PFSK-1 (cell line): ENCODE measurements around the gene GRB2.

ENCODE experiments used
- FOXP2 ChIP-seq: optimal IDR thresholded peaks from 2 replicates; pipeline ENCODE3; 2011; ENCODE audit warnings: borderline replicate concordance, control low read depth, inconsistent platforms; ENCODE audit not compliant: insufficient read depth; ENCODE audit errors: extremely low read length, extremely low read depth
- POLR2AphosphoS5 ChIP-seq: IDR thresholded peaks from 2 replicates; pipeline ENCODE4 v1.6.1; 2012; ENCODE audit warnings: low read depth, mild to moderate bottlenecking, control low read depth, low read length, moderate library complexity
- SIN3A ChIP-seq: IDR thresholded peaks from 2 replicates; pipeline ENCODE4 v1.6.1; 2012; ENCODE audit warnings: mild to moderate bottlenecking, low read length, moderate library complexity, borderline replicate concordance; ENCODE audit not compliant: insufficient read depth
- TAF1 ChIP-seq: IDR thresholded peaks from 2 replicates; pipeline ENCODE4 v1.6.1; 2012; ENCODE audit warnings: low read length, control low read depth, borderline replicate concordance; ENCODE audit not compliant: insufficient read depth
- TF ChIP-seq, protein P1 (sequence below), 2 experiments: IDR thresholded peaks; 2 replicates each; pipeline versions ENCODE4 v1.6.1 to v1.8.0; 2011 to 2012; ENCODE audit warnings: low read depth in 2 of 2, low read length in 2 of 2, control low read depth in 1 of 2, inconsistent platforms in 1 of 2, mild to moderate bottlenecking in 1 of 2, moderate library complexity in 1 of 2; ENCODE audit not compliant: insufficient read depth in 1 of 2

Gene GRB2

DNA sequence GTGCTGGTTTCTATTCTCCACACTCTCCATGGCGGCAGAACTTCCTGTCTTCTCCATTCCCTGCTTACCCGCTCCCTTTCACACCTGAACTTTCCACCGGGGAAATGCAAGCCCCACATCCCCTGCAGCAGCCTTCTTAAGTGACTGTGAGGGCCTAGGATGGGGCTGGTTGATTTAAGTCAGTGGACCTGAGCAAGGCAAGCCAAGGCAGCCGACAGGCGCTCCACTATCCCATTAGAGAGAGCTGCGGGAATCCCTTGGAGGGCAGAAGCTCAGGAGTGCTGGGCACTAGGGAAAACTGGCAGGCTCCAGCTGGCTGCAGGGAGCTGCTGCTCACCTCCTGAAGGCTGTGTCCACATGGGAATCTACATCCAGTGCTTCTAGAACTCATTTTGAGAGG, 80.1 kb downstream of the GRB2 start:
- TF ChIP-seq FOXP2 = no peak
- TF ChIP-seq POLR2AphosphoS5 = no peak
- TF ChIP-seq, protein P1, sequence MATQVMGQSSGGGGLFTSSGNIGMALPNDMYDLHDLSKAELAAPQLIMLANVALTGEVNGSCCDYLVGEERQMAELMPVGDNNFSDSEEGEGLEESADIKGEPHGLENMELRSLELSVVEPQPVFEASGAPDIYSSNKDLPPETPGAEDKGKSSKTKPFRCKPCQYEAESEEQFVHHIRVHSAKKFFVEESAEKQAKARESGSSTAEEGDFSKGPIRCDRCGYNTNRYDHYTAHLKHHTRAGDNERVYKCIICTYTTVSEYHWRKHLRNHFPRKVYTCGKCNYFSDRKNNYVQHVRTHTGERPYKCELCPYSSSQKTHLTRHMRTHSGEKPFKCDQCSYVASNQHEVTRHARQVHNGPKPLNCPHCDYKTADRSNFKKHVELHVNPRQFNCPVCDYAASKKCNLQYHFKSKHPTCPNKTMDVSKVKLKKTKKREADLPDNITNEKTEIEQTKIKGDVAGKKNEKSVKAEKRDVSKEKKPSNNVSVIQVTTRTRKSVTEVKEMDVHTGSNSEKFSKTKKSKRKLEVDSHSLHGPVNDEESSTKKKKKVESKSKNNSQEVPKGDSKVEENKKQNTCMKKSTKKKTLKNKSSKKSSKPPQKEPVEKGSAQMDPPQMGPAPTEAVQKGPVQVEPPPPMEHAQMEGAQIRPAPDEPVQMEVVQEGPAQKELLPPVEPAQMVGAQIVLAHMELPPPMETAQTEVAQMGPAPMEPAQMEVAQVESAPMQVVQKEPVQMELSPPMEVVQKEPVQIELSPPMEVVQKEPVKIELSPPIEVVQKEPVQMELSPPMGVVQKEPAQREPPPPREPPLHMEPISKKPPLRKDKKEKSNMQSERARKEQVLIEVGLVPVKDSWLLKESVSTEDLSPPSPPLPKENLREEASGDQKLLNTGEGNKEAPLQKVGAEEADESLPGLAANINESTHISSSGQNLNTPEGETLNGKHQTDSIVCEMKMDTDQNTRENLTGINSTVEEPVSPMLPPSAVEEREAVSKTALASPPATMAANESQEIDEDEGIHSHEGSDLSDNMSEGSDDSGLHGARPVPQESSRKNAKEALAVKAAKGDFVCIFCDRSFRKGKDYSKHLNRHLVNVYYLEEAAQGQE (IDR thresholded peaks at IDR 0.05; ENCODE audit: insufficient read depth in 1 of 2, low read depth in 2 of 2, low read length in 2 of 2) = no peak
- no peak for TF ChIP-seq TAF1
- no peak for TF ChIP-seq SIN3A

DNA sequence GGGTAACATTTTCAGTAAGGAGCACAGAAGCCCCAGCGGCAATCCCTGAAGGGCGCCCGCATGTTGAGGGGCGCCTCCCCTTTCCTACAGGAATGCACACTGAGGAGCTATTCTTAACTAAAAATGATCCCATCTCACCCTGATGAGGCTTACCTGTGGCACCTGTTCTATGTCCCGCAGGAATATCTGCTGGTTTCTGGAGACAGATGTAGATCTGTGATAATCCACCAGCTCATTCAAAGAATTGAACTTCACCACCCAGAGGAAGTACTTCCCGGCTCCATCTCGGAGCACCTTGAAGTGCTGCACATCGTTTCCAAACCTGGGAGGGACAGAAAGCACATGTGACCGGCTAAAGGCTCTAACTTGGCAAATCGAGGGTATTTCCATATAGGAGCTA, 84.0 kb downstream of the GRB2 start:
- no peak for TF ChIP-seq TAF1
- no peak for TF ChIP-seq FOXP2
- TF ChIP-seq, protein P1 (IDR thresholded peaks at IDR 0.05; ENCODE audit: insufficient read depth in 1 of 2, low read depth in 2 of 2, low read length in 2 of 2) = no peak
- TF ChIP-seq POLR2AphosphoS5 = no peak
- no peak for TF ChIP-seq SIN3A

DNA sequence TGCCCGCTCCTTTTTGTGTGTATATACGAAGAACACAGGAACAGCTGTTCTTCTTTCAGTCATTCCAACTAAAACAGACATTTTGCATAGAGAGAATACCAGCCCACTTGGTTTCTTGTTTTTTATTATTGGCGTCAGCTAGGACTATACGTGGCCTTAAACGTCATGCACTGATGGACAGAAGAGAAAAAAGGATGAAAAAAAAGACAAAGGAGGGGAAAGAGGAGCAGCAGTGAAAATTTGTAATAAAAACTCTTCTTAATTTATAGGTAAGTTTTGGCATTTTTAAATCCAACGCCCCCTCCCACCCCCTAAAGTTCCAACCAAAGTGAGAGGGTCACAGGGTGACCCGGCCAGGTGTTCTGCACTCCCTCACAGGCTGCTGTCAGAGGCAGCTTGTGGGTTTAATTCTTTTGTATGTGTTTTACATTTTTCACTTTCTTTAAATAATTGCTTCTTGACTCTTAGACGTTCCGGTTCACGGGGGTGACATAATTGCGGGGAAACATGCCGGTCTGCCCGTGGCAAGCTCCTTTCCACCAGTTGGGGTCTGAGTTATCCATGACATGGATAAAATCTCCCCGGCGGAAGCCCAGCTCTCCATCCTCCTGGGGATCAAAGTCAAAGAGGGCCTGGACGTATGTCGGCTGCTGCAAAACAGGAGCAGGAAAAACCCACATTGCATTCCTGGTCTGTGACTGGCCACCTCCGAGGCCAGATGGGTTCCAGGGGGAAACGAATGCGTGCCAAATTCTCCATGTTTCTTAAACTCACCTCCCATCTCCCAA, 85.4 kb downstream of the GRB2 start:
- no peak for TF ChIP-seq FOXP2
- TF ChIP-seq POLR2AphosphoS5 = no peak
- TF ChIP-seq TAF1 = no peak
- no peak for TF ChIP-seq SIN3A
- TF ChIP-seq, protein P1 (IDR thresholded peaks at IDR 0.05; ENCODE audit: insufficient read depth in 1 of 2, low read depth in 2 of 2, low read length in 2 of 2) = no peak

DNA sequence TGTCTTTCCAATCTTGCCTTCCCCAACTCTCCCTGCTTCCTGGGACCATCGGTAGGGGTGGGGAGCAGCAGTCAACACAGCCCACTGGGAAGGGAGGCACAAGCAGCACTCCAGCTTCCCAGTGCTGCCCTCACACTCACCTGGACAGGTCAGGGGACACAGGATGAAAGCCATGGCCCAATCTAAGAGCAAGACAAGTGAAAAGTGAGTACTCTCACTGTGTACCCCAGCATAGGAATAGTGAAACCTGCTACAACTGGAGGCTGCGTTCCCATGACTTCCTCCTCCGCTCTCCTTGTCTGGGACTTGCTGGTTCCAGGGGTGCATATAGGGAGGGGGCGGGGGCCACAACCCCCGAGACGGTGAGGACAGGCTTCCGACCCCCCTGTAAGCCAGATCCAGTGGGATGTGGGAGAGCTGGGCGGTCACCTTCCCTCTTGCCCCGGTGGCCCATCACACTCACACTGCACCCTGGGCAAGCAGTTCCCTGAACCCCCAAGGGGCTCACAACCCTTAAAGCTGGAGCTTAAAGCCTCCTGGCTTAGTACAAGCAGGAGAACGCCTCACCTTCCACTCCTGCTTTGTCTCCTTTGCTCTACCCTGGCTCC, 86.8 kb downstream of the GRB2 start:
- TF ChIP-seq FOXP2 = no peak
- TF ChIP-seq SIN3A = no peak
- no peak for TF ChIP-seq POLR2AphosphoS5
- no peak for TF ChIP-seq TAF1
- TF ChIP-seq, protein P1 (IDR thresholded peaks at IDR 0.05; ENCODE audit: insufficient read depth in 1 of 2, low read depth in 2 of 2, low read length in 2 of 2) = no peak
